HG03520 (cell line): Measurements from ENCODE around the gene SLC2A14.

Experiments
- ATAC-seq: cut with Tn5 transposase; IDR thresholded peaks from one replicate; pipeline ENCODE4 v1.9.1; 2021; ENCODE audit warnings: mild to moderate bottlenecking, moderate library complexity; ENCODE audit not compliant: unreplicated experiment

SLC2A14 gene

DNA sequence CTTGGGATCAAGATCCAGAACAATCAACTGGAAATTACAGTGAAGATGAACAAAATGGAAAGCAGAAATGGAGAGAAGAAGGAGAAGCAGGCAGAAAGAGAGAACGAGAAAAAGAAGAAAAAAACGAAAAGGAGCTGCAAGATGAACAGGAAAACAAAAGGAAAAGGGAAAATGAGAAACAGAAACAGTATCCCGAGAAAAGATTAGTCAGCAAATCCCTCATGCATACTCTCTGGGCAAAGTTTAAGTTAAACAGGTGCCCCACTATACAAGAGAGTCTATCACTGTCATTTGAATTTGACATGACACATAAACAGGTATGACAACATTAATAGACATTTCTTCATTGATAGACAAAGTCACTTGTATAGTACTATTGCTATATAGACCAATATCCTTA, 102.7 kb downstream of the SLC2A14 start:
- ATAC-seq = no peak
